Glutamatergic neuron (in vitro differentiated cells): Measurements from ENCODE around the gene TTYH2. TPM values are rescaled to one million over a fixed set of nuclear protein-coding genes. Genes with fewer than 3 reads are reported as not detected.

ENCODE experiments used
- DNase-seq: peaks from one replicate; pipeline ENCODE4 v3.0.0; 2022
- H3K27ac Mint-ChIP-seq: one replicate; pipeline ENCODE4 v1.8.0; 2020; ENCODE audit warnings: mild to moderate bottlenecking, mixed read lengths, inconsistent platforms; ENCODE audit not compliant: unreplicated experiment
- H3K27me3 Mint-ChIP-seq: one replicate; pipeline ENCODE4 v1.8.0; 2020; ENCODE audit warnings: mild to moderate bottlenecking, moderate library complexity, mixed read lengths, inconsistent platforms; ENCODE audit not compliant: unreplicated experiment
- H3K36me3 Mint-ChIP-seq: one replicate; pipeline ENCODE4 v1.8.0; 2020; ENCODE audit warnings: mild to moderate bottlenecking, mixed read lengths, inconsistent platforms; ENCODE audit not compliant: unreplicated experiment
- H3K4me1 Mint-ChIP-seq: one replicate; pipeline ENCODE4 v1.8.0; 2020; ENCODE audit warnings: mild to moderate bottlenecking, low read depth, mixed read lengths, inconsistent platforms; ENCODE audit not compliant: unreplicated experiment
- H3K4me3 Mint-ChIP-seq: one replicate; pipeline ENCODE4 v1.8.0; 2020; ENCODE audit warnings: mild to moderate bottlenecking, mixed read lengths, inconsistent platforms; ENCODE audit not compliant: unreplicated experiment
- H3K9me3 Mint-ChIP-seq: one replicate; pipeline ENCODE4 v1.8.0; 2020; ENCODE audit warnings: mild to moderate bottlenecking, moderate library complexity, mixed read lengths, inconsistent platforms; ENCODE audit not compliant: unreplicated experiment
- CTCF ChIP-seq: fragments of 200-600 bp; sonication (generic); IDR thresholded peaks from one replicate; pipeline ENCODE4 v1.5.0; 2021; ENCODE audit not compliant: partially characterized antibody, unreplicated experiment
- total RNA-seq: library from RNA; stranded (reverse); fragmentation: NEBNext Ultra II Directional; extraction: Animal tissue kit (Norgen Biotek cat#: 25700); gene quantifications from one replicate; pipeline ENCODE4 v1.2.1, GENCODE V29; 2021; ENCODE audit not compliant: unreplicated experiment

The TTYH2 gene
- total RNA-seq, 1 donor from 2014 or later = 121 TPM

- Mint-ChIP-seq H3K4me3 (peak overlapping the region; percentile 30), H3K27ac (peak overlapping the region; percentile 77), H3K4me1 (peaks cover 71% of the 10 kb centered on the region), H3K9me3 (peaks cover 15% of the 10 kb centered on the region), H3K27me3 (peaks cover 12% of the 10 kb centered on the region), H3K36me3 (no peaks in the 10 kb centered on the region)
- DNase-seq = peak; percentile 64
- TF ChIP-seq CTCF = no peak
Observed at GRCh38 chr17:74192950-74193781, 20.2 kb upstream of the TTYH2 start.

GRCh38 chr17:74194682-74195081 is 18.7 kb upstream of the TTYH2 start:
- TF ChIP-seq CTCF = no peak
- Mint-ChIP-seq H3K36me3 (no peaks in the 10 kb centered on the region), H3K4me3 (peak overlapping the region; percentile 6), H3K27me3 (peaks cover 12% of the 10 kb centered on the region), H3K27ac (peak overlapping the region; percentile 23), H3K9me3 (peaks cover 14% of the 10 kb centered on the region), H3K4me1 (peaks cover 73% of the 10 kb centered on the region)
- DNase-seq = no peak

GRCh38 chr17:74196541-74197317 is 16.6 kb upstream of the TTYH2 start:
- peaks cover 14% of the 10 kb centered on the region for H3K9me3 Mint-ChIP-seq
- peak overlapping the region; percentile 59 for H3K4me3 Mint-ChIP-seq
- peaks cover 15% of the 10 kb centered on the region for H3K27me3 Mint-ChIP-seq
- peak; percentile 61 for DNase-seq
- no peak for TF ChIP-seq CTCF
- no peaks in the 10 kb centered on the region for H3K36me3 Mint-ChIP-seq
- peak overlapping the region; percentile 99 for H3K27ac Mint-ChIP-seq
- H3K4me1 Mint-ChIP-seq = peaks cover 59% of the 10 kb centered on the region

GRCh38 chr17:74197801-74198200 is 15.6 kb upstream of the TTYH2 start:
- Mint-ChIP-seq H3K27me3 (peaks cover 15% of the 10 kb centered on the region), H3K4me3 (peak overlapping the region; percentile 71), H3K36me3 (no peaks in the 10 kb centered on the region), H3K27ac (peak overlapping the region; percentile 99), H3K4me1 (peaks cover 58% of the 10 kb centered on the region), H3K9me3 (peaks cover 14% of the 10 kb centered on the region)
- TF ChIP-seq CTCF = no peak
- DNase-seq = no peak
